Fibroblast of skin of abdomen (primary cell): ENCODE results near the gene ATF4.
A peak's percentile ranks its signal among the peaks of the same experiment; 100 is the strongest.
"Not testable (repeated sequence)": the region's sequence is repeated elsewhere in the genome, so short reads cannot be mapped to it uniquely, and the experiment has no call there.

Experiments used
- DNase-seq: peaks from one replicate; pipeline ENCODE4 v3.0.0-alpha.2; 2013

The ATF4 gene

DNA sequence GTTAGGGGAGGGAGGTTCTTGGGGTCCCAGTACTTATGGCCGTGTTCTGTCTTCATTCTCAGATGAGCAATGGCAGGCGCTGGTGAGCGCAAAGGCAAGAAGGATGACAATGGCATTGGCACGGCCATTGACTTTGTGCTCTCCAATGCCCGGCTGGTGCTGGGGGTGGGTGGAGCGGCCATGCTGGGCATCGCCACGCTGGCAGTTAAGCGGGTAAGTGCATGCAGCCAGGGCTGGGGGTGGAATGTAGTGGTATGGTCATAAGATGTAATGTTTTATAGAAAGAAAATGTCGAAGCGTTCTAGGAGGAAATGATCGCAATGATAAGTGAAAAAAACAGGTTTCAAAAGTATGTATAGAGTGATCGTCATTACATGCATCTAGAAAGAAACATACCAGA is 9.1 kb upstream of the ATF4 start:
- DNase-seq: no peak

- DNase-seq: no peak
These were observed 8.3 kb upstream of the ATF4 start for GRCh38 chr22:39512026-39512425.

DNA sequence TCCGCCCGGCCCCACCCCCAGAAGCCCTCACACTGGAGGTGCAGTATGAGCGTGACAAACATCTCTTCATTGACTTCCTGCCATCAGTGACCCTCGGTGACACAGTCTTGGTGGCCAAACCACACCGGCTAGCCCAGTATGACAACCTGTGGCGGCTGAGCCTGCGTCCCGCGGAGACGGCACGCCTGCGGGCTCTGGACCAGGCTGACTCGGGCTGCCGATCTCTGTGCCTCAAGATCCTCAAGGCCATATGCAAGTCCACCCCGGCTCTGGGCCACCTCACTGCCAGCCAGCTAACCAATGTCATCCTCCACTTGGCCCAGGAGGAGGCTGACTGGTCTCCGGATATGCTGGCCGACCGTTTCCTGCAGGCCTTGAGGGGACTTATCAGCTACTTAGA is 6.6 kb upstream of the ATF4 start:
- DNase-seq: no peak

DNA sequence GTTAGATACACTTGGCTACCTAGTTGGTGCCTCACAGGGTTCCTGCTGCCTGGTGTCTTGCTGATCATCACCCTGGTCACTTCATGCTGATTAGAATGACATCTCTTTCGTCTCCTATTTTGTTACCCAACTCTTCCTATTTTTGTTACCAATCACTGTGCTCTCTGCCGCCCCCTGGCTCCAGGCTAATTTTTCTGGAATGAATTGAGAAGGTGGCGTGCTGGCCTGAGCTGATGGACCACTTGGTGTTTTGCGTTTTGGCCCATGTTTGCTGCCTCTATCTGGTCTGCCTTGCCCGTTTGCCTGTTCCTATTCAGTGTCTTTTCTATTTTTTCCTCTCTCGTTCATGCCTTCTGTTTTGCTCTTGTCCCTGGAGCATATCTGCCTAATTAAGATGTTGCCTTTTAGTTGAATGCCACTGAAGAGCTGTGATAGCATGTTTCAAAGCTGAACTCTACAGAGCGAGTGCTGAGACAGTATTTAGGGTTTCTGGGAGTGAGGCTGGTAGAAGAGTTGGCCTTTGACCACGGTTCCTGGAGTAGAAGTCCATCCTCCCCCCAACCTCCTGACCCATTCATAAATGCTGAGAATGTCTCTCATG is 5.9 kb upstream of the ATF4 start:
- no peak for DNase-seq

- no peak for DNase-seq
These were observed 4.9 kb upstream of the ATF4 start for GRCh38 chr22:39515266-39516050.

GRCh38 chr22:39517470-39517869 is 2.9 kb upstream of the ATF4 start:
- DNase-seq: no peak

- no peak for DNase-seq
These were observed 2.1 kb upstream of the ATF4 start for GRCh38 chr22:39518144-39518786.

DNA sequence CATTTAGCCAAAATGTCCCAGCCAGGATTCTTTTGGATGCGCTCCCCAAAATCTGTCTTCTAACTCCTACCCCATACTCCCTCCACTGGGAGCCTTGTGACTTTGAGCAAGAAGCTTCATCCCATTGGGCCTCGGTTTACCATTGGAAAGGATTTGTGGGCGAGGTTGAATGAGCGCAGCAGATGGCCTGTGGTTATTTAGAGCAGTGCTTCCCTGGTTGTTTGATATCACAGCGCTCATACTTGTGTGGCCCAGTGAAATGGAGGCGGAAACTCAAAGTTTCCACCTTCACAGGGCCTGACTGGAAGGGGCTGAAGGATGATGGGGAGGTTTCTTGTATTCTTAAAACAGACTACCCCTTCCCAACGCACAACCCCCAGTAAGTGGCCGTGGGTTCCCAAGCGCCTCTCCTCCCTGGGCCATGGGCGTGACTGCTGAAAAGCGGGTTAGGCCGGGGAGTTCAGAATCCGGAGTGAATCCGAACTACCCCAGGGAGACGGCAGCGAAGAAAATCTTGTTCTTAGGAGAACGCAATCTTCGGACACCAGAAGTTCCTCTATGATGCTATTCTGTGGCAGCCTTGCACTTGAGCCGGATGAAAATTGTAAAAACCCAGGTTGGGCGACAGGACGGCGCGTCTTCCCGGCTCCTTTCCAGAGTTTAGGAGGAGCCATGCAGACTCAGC is 1.2 kb upstream of the ATF4 start:
- DNase-seq: no peak

GRCh38 chr22:39519681-39520225 is 609 bp upstream of the ATF4 start:
- DNase-seq: peak; percentile 100

- not testable (repeated sequence) for DNase-seq
These were observed 934 bp downstream of the ATF4 start for GRCh38 chr22:39521106-39521885.

DNA sequence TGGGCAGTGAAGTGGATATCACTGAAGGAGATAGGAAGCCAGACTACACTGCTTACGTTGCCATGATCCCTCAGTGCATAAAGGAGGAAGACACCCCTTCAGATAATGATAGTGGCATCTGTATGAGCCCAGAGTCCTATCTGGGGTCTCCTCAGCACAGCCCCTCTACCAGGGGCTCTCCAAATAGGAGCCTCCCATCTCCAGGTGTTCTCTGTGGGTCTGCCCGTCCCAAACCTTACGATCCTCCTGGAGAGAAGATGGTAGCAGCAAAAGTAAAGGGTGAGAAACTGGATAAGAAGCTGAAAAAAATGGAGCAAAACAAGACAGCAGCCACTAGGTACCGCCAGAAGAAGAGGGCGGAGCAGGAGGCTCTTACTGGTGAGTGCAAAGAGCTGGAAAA is 1.7 kb downstream of the ATF4 start:
- DNase-seq: not testable (repeated sequence)

GRCh38 chr22:39522567-39523300 is 2.4 kb downstream of the ATF4 start:
- peak; percentile 65 for DNase-seq

DNA sequence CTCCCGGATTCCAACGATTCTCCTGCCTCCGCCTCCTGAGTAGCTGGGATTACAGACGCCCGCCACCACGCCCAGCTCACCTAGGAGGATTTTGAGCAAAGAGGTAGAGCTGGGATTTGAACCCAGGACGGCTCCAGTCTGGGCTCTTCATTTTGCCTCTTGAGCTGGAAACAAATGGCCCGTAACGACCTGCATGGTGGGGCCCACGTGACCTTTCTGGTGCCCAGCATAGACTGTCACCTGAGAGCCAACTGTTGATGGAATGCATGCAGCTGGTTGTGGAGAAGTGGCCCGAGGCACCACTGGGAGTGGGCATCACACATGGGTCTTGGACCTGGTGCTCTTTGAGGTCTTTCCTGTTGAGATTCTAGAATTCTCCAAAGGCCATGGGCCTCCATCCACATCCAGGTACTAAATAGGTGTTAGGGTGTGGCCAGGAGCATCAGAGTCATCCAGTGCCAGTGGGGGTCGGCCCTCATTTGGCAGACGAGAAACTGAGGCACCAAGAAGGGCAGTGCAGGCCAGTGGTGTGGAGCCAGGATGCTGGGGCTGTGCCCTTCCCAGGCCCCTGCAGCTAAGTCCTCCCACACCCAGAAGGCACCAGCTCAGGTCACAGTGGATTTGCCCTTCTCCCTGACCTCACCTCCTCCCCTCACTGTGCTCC is 3.9 kb downstream of the ATF4 start:
- no peak for DNase-seq

GRCh38 chr22:39524753-39525657 is 4.6 kb downstream of the ATF4 start:
- DNase-seq: no peak

GRCh38 chr22:39525658-39525975 is 5.3 kb downstream of the ATF4 start:
- DNase-seq: no peak

DNA sequence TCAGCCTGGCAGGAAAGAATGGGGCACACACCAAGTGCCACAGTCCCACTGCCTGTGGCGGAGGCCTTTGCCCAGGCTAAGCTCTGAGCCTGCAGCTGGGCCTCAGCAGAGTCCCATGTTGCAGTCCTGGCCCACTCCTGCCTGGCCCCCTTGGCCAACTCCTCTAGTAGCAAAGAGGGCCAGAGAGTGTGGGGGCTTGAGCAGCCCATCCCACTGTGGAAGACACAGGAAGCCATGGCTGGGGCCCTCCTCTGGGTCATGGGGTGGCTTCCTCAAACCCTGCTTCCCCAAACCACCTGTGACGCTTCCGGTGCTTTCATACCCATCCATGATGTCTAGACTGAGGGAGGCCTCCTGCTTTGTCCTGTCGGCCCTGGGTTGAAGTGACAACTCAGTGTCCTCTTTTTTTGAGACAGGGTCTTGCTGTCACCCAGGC is 6.4 kb downstream of the ATF4 start:
- no peak for DNase-seq

GRCh38 chr22:39527481-39527961 is 7.2 kb downstream of the ATF4 start:
- DNase-seq: no peak

GRCh38 chr22:39528080-39528661 is 7.8 kb downstream of the ATF4 start:
- no peak for DNase-seq
